Parathyroid adenoma (tissue), 2 donors: ENCODE data around the gene MT1F.
A peak's percentile ranks its signal among the peaks of the same experiment; 100 is the strongest.

ENCODE experiments used
- H2AFZ ChIP-seq: fragments of 300-600 bp; sonication (generic); one replicate; pipeline ENCODE4 v1.7.0; 2017; ENCODE audit warnings: antibody characterized with exemption, mild to moderate bottlenecking
- H3K27ac ChIP-seq: fragments of 300-600 bp; sonication (generic); one replicate; pipeline ENCODE4 v1.7.0; 2017
- H3K27me3 ChIP-seq: fragments of 300-600 bp; sonication (generic); one replicate; pipeline ENCODE4 v1.7.0; 2017; ENCODE audit warnings: low read length; ENCODE audit not compliant: control insufficient read depth, insufficient read depth
- H3K36me3 ChIP-seq: fragments of 300-600 bp; sonication (generic); one replicate; pipeline ENCODE4 v1.7.0; 2017; ENCODE audit warnings: low read length; ENCODE audit not compliant: control insufficient read depth, insufficient read depth
- H3K4me1 ChIP-seq: fragments of 300-600 bp; sonication (generic); one replicate; pipeline ENCODE4 v1.7.0; 2017; ENCODE audit warnings: control low read depth
- H3K4me2 ChIP-seq: fragments of 300-600 bp; sonication (generic); one replicate; pipeline ENCODE4 v1.7.0; 2017; ENCODE audit warnings: low read length
- H3K4me3 ChIP-seq: fragments of 300-600 bp; sonication (generic); one replicate; pipeline ENCODE4 v1.7.0; 2017; ENCODE audit warnings: low read depth, low read length
- H3K79me2 ChIP-seq: fragments of 300-600 bp; sonication (generic); one replicate; pipeline ENCODE4 v1.7.0; 2017; ENCODE audit warnings: control low read depth
- H3K9ac ChIP-seq: fragments of 300-600 bp; sonication (generic); one replicate; pipeline ENCODE4 v1.7.0; 2017; ENCODE audit warnings: mild to moderate bottlenecking
- H3K9me3 ChIP-seq: fragments of 300-600 bp; sonication (generic); one replicate; pipeline ENCODE4 v1.7.0; 2017; ENCODE audit warnings: low read length; ENCODE audit not compliant: control insufficient read depth
- TF ChIP-seq, protein P1 (sequence below): fragments of 300-600 bp; sonication (generic); IDR thresholded peaks from one replicate; pipeline ENCODE4 v1.7.0; 2017; ENCODE audit warnings: antibody characterized with exemption, mild to moderate bottlenecking
- donor health status: primary hyperparathyroidism.

The MT1F gene

GRCh38 chr16:56695246-56695645 lies 37.5 kb downstream of the MT1F start:
- Histone ChIP-seq H3K9me3 (no peaks in the 10 kb centered on the region), H3K9ac (no peak overlapping the region), H3K27ac (no peak overlapping the region), H3K36me3 (no peaks in the 10 kb centered on the region), H2AFZ (no peak overlapping the region), H3K4me2 (no peak overlapping the region), H3K4me3 (no peak overlapping the region), H3K79me2 (no peaks in the 10 kb centered on the region), H3K4me1 (peaks cover 5% of the 10 kb centered on the region), H3K27me3 (no peaks in the 10 kb centered on the region)
- TF ChIP-seq, protein P1, sequence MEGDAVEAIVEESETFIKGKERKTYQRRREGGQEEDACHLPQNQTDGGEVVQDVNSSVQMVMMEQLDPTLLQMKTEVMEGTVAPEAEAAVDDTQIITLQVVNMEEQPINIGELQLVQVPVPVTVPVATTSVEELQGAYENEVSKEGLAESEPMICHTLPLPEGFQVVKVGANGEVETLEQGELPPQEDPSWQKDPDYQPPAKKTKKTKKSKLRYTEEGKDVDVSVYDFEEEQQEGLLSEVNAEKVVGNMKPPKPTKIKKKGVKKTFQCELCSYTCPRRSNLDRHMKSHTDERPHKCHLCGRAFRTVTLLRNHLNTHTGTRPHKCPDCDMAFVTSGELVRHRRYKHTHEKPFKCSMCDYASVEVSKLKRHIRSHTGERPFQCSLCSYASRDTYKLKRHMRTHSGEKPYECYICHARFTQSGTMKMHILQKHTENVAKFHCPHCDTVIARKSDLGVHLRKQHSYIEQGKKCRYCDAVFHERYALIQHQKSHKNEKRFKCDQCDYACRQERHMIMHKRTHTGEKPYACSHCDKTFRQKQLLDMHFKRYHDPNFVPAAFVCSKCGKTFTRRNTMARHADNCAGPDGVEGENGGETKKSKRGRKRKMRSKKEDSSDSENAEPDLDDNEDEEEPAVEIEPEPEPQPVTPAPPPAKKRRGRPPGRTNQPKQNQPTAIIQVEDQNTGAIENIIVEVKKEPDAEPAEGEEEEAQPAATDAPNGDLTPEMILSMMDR: no peak

DNA sequence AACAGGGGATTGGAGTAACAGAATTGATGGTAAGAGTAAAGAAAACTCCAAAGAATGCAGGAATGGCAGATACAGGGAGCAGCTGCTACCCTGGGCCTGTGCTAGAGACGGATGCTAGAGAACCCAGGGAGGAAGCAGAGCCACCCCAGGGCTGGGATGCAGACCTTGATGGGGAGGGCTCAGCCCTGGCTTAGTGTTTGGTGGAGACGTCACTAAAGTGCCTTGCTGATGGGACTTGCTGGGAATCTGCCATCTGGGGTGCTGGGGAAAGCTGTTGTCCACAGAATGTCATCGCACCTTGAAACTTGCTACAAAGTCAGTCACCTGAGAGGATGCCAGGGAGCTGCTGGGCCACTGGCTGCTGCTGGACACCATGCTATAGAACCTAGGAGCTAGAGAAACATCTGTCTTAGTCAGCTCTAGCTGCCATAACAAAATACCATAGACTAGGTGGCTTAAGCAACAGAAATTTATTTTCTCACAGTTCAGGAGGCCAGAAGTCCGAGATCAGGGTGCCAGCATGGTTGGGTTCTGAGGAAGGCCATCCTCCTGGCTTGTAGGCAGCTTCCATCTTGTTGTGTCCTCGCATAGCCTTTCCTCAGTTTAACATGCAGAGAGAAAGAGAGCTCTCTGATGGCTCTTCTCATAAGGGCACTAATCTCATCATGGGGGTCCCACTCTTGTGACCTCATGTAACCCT lies 39.8 kb downstream of the MT1F start:
- TF ChIP-seq, protein P1: no peak
- H3K36me3 ChIP-seq: no peaks in the 10 kb centered on the region
- no peaks in the 10 kb centered on the region for H3K27me3 ChIP-seq
- H3K79me2 ChIP-seq: no peaks in the 10 kb centered on the region
- no peak overlapping the region for H3K4me3 ChIP-seq
- H3K9me3 ChIP-seq: no peaks in the 10 kb centered on the region
- no peak overlapping the region for H2AFZ ChIP-seq
- no peak overlapping the region for H3K9ac ChIP-seq
- H3K4me2 ChIP-seq: no peak overlapping the region
- no peaks in the 10 kb centered on the region for H3K4me1 ChIP-seq
- no peak overlapping the region for H3K27ac ChIP-seq

GRCh38 chr16:56700195-56700594 lies 42.4 kb downstream of the MT1F start:
- no peaks in the 10 kb centered on the region for H3K9me3 ChIP-seq
- H2AFZ ChIP-seq: no peak overlapping the region
- H3K4me2 ChIP-seq: no peak overlapping the region
- H3K79me2 ChIP-seq: no peaks in the 10 kb centered on the region
- no peak overlapping the region for H3K9ac ChIP-seq
- no peaks in the 10 kb centered on the region for H3K4me1 ChIP-seq
- no peak overlapping the region for H3K27ac ChIP-seq
- no peak overlapping the region for H3K4me3 ChIP-seq
- no peaks in the 10 kb centered on the region for H3K36me3 ChIP-seq
- no peaks in the 10 kb centered on the region for H3K27me3 ChIP-seq
- TF ChIP-seq, protein P1: no peak

GRCh38 chr16:56700631-56701030 lies 42.9 kb downstream of the MT1F start:
- no peaks in the 10 kb centered on the region for H3K9me3 ChIP-seq
- H3K27ac ChIP-seq: no peak overlapping the region
- no peaks in the 10 kb centered on the region for H3K36me3 ChIP-seq
- no peak overlapping the region for H3K9ac ChIP-seq
- no peaks in the 10 kb centered on the region for H3K79me2 ChIP-seq
- H3K27me3 ChIP-seq: no peaks in the 10 kb centered on the region
- no peak overlapping the region for H3K4me3 ChIP-seq
- TF ChIP-seq, protein P1: no peak
- H2AFZ ChIP-seq: no peak overlapping the region
- no peaks in the 10 kb centered on the region for H3K4me1 ChIP-seq
- no peak overlapping the region for H3K4me2 ChIP-seq

DNA sequence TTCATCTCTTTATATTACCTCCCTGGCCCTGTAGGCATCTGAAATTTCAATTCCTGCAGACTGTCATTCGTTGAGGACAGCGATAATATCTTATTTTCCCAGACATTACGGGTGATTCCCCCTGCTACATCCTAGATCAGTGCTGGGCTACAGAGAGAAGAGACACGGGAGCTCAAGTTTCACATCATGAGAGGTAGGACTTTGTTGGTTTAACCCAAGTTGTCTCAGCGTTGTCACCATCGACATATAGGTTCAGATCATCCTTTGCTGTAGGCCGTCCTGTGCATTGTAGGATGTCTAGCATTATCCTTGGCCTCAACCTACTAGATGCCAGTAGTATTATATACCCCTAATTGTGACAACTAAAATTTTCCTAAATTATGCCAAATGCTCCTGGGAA lies 43.8 kb downstream of the MT1F start:
- H3K27me3 ChIP-seq: no peaks in the 10 kb centered on the region
- H3K79me2 ChIP-seq: no peaks in the 10 kb centered on the region
- TF ChIP-seq, protein P1: no peak
- no peaks in the 10 kb centered on the region for H3K9me3 ChIP-seq
- no peak overlapping the region for H3K4me3 ChIP-seq
- H3K4me1 ChIP-seq: no peaks in the 10 kb centered on the region
- H2AFZ ChIP-seq: peak overlapping the region; percentile 19
- H3K4me2 ChIP-seq: no peak overlapping the region
- H3K36me3 ChIP-seq: no peaks in the 10 kb centered on the region
- H3K9ac ChIP-seq: no peak overlapping the region
- H3K27ac ChIP-seq: no peak overlapping the region
